Measurements from ENCODE around the gene GPR26.

GPR26 gene

DNA sequence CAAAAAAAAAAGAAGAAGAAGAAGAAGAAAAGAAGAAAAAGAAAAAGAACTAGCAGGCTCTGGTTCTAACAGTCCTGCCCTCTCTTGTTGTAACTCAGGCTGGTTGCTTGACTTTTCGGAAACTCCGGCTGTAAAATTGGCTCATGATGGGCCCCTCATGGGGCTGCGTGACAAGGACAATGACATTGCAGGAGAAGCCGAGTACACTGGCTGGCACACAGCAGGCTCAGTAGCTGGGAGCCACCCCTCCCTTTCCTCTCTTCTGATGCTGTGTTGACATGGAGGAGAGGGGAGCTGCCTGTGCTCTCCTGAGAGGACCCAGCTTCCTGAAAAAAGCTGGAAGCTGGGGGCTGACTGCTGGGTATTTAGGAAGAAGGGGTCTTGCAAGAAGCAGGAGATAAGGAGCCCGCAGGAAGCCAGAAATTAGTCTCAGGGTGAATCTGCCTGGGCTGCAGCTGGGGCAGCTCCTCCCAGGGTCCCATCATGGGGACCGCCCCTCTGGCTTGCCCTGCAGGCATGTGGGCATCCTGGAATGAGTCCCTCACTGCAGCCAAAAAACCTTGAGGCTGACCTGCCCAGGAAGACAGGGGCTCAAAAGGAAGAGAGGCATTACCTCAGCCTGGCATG is 14.6 kb upstream of the GPR26 start:
- TF ChIP-seq, protein P1, sequence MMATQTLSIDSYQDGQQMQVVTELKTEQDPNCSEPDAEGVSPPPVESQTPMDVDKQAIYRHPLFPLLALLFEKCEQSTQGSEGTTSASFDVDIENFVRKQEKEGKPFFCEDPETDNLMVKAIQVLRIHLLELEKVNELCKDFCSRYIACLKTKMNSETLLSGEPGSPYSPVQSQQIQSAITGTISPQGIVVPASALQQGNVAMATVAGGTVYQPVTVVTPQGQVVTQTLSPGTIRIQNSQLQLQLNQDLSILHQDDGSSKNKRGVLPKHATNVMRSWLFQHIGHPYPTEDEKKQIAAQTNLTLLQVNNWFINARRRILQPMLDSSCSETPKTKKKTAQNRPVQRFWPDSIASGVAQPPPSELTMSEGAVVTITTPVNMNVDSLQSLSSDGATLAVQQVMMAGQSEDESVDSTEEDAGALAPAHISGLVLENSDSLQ (IDR thresholded peaks at IDR 0.05) = no peak
- TF ChIP-seq CTBP1 (IDR thresholded peaks at IDR 0.05; ENCODE audit: borderline replicate concordance) (no peak), ARNT (IDR thresholded peaks at IDR 0.05) (no peak), FOXK2 (IDR thresholded peaks at IDR 0.05) (no peak), HDGF (IDR thresholded peaks at IDR 0.05; ENCODE audit: borderline replicate concordance) (no peak)
- CTCF ChIA-PET = no interaction called here
- POLR2A ChIA-PET = no interaction called here
- DNase-seq (ENCODE audit: extremely low spot score) = no peak

DNA sequence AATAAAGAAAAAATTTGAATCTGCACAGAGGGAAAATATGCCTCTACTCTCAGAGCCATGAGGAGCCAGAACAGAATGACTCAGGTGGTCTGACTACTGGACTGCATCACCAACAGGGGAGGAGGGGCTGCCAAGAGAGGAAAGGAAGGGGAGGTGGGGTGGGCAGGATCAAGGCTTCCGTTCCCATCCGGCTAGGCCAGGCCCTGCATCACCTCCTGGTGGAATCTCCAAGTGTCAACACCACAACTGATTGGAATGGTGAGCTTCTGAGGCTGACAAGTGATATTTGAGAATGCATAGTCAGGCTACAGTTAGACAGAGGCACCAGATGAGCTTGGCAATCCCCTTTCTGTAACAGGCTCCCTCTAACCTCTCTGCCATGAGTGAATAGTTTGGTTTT is 10.4 kb upstream of the GPR26 start:
- ChIA-PET CTCF (no interaction called here), POLR2A (no interaction called here)
- TF ChIP-seq LEF1 (IDR thresholded peaks at IDR 0.05; ENCODE audit: borderline replicate concordance) (no peak), CTBP1 (IDR thresholded peaks at IDR 0.05; ENCODE audit: borderline replicate concordance) (no peak), ZNF384 (IDR thresholded peaks at IDR 0.05) (no peak), ARNT (IDR thresholded peaks at IDR 0.05) (no peak), BHLHE40 (IDR thresholded peaks at IDR 0.05; ENCODE audit: borderline replicate concordance) (no peak), L3MBTL2 (conservative IDR thresholded peaks at IDR 0.05) (no peak), HDGF (IDR thresholded peaks at IDR 0.05; ENCODE audit: borderline replicate concordance) (no peak), ELF4 (IDR thresholded peaks at IDR 0.05) (no peak), FOXK2 (IDR thresholded peaks at IDR 0.05) (no peak), SP1 (IDR thresholded peaks at IDR 0.05) (no peak), FOXM1 (IDR thresholded peaks at IDR 0.05; ENCODE audit: borderline replicate concordance) (no peak)
- TF ChIP-seq, protein P1 (IDR thresholded peaks at IDR 0.05) = no peak
- DNase-seq (ENCODE audit: extremely low spot score) = no peak

DNA sequence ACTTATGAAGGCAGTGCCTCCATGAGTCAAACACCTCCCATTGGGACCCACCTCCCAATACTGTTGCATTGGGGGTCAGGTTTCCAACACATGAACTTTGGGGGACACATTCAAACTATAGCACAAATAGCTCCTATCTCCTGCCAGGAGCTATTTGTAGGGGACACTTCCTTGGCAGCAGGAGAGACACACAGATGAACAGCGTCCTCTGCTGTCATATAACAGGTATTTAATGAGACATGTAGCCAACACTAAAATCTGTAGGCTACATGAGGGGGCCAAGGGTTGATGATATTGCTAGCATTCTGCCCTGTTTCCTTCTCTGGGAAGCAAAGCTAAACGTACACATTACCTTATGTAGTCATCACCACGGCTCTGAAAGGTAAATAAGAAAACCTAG is 2.6 kb upstream of the GPR26 start:
- POLR2A ChIA-PET = no interaction called here
- CTCF ChIA-PET = interaction anchor here (0.8 kb wide), 1 partner anchor 81 kb away, joined by 3 read pairs; no protein-coding TSS in a partner anchor
- no peak for TF ChIP-seq LEF1 (IDR thresholded peaks at IDR 0.05; ENCODE audit: borderline replicate concordance)
- no peak for TF ChIP-seq FOXK2 (IDR thresholded peaks at IDR 0.05)
- no peak for TF ChIP-seq CTBP1 (IDR thresholded peaks at IDR 0.05; ENCODE audit: borderline replicate concordance)
- TF ChIP-seq ELF4 (IDR thresholded peaks at IDR 0.05) = no peak
- TF ChIP-seq SP1 (IDR thresholded peaks at IDR 0.05) = no peak
- TF ChIP-seq SUZ12 (IDR thresholded peaks at IDR 0.05) = no peak
- TF ChIP-seq L3MBTL2 (conservative IDR thresholded peaks at IDR 0.05) = no peak
- TF ChIP-seq, protein P1 (IDR thresholded peaks at IDR 0.05) = no peak
- DNase-seq (ENCODE audit: extremely low spot score) = no peak

DNA sequence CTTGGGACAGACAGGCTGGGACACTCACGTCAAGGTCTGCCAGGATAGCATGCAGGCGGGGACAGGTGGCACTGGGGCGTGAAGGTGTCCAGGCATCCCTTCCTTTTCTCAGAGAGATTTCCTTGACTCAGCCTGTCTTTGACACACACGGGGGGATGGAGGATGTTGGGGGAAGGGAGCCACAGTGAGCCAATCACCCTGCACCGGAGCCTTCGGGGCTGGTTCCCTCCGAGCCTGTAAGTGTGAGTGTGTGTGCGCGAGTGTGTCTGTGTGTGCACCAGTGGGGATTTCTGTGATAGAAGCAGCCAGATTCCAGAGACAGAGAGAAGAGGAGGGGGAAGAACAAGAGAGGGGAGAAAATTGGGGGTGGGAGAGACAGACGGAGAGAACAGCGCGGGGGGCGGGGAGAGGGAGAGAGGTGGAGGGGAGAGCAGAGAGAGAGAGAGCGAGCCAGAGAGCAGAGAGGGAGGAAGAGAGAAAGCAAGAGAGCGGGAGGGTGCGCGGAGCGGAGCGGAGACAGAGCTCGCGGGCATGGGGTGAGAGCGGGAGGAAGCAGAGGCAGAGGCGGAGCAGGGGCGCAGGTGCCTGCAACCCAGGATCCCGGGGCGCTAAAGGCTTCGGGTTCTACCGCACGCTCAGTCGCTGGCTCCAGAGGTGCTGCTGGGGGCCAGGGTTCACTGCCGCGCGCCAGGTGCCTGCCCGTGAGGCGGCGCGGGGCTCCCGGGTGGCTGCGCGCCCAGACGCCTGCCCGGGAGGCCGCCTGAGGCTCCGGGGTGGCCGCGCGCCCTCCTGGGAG is 466 bp upstream of the GPR26 start:
- CTCF ChIA-PET = no interaction called here
- DNase-seq (ENCODE audit: extremely low spot score) = no peak

DNA sequence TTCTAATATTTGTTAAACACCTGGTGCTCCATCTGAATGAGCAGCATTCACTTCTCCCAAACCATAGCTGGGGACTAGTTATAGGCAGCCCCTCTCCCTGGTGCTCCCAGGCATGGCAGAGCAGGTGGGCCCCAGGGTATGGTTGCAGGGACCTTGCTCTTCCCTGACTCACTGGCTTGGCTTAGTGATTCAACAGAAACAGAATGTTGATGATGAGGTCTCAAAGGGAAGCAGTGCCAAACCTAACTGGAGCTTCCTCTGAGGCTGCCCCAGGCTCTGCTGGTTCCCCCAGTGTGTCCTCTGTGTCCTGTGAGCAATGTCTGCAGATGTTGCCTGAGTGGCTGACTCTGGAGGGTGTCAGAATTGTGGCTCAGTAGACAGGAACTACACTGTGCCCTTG is 3.7 kb downstream of the GPR26 start:
- ChIA-PET POLR2A (no interaction called here), CTCF (no interaction called here)
- no peak for DNase-seq (ENCODE audit: extremely low spot score)
- TF ChIP-seq FOXM1 (IDR thresholded peaks at IDR 0.05; ENCODE audit: borderline replicate concordance) (no peak), TARDBP (IDR thresholded peaks at IDR 0.05) (no peak), NFRKB (IDR thresholded peaks at IDR 0.05) (no peak), LEF1 (IDR thresholded peaks at IDR 0.05; ENCODE audit: borderline replicate concordance) (no peak)

More for the DNA sequence above, 466 bp upstream of the GPR26 start:
- POLR2A ChIA-PET = no interaction called here
- no peak for TF ChIP-seq SUZ12 (IDR thresholded peaks at IDR 0.05)
- no peak for TF ChIP-seq SP1 (IDR thresholded peaks at IDR 0.05)
- no peak for TF ChIP-seq ELF4 (IDR thresholded peaks at IDR 0.05)

DNA sequence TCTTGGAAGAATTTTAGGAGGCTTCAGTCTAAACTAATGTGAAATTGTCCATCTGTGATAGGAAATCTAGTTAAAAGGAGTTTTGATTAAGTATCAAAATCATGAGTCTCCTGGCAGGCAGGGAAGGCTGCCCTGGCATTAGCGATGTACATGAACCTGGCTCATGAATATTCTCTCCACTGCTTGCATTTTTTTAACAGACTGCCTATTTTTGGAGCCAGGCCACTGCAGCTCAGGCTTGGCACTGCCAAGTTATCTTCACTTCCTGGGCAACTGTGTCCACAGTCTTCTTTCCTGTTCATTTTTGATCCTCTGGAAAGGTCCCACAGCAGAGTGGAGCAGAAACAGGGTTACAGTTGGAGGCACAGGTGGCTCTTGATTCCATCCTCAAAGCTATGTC is 7.0 kb downstream of the GPR26 start:
- POLR2A ChIA-PET = no interaction called here
- no peak for DNase-seq (ENCODE audit: extremely low spot score)
- TF ChIP-seq SP1 (IDR thresholded peaks at IDR 0.05) = no peak
- TF ChIP-seq L3MBTL2 (conservative IDR thresholded peaks at IDR 0.05) = no peak
- no peak for TF ChIP-seq ARNT (IDR thresholded peaks at IDR 0.05)
- TF ChIP-seq, protein P1 (IDR thresholded peaks at IDR 0.05) = no peak
- no peak for TF ChIP-seq ZNF384 (IDR thresholded peaks at IDR 0.05)
- TF ChIP-seq ELF4 (IDR thresholded peaks at IDR 0.05) = no peak
- no peak for TF ChIP-seq LEF1 (IDR thresholded peaks at IDR 0.05; ENCODE audit: borderline replicate concordance)
- no peak for TF ChIP-seq TARDBP (IDR thresholded peaks at IDR 0.05)
- TF ChIP-seq NFRKB (IDR thresholded peaks at IDR 0.05) = no peak
- TF ChIP-seq HDGF (IDR thresholded peaks at IDR 0.05; ENCODE audit: borderline replicate concordance) = no peak
- no peak for TF ChIP-seq CTBP1 (IDR thresholded peaks at IDR 0.05; ENCODE audit: borderline replicate concordance)
- TF ChIP-seq SUZ12 (IDR thresholded peaks at IDR 0.05) = no peak
- no peak for TF ChIP-seq BHLHE40 (IDR thresholded peaks at IDR 0.05; ENCODE audit: borderline replicate concordance)
- TF ChIP-seq FOXM1 (IDR thresholded peaks at IDR 0.05; ENCODE audit: borderline replicate concordance) = no peak
- no peak for TF ChIP-seq FOXA1 (IDR thresholded peaks at IDR 0.05)
- no peak for TF ChIP-seq FOXK2 (IDR thresholded peaks at IDR 0.05)
- CTCF ChIA-PET = no interaction called here
